ENCODE measurements around the gene SCRN3.

DNA sequence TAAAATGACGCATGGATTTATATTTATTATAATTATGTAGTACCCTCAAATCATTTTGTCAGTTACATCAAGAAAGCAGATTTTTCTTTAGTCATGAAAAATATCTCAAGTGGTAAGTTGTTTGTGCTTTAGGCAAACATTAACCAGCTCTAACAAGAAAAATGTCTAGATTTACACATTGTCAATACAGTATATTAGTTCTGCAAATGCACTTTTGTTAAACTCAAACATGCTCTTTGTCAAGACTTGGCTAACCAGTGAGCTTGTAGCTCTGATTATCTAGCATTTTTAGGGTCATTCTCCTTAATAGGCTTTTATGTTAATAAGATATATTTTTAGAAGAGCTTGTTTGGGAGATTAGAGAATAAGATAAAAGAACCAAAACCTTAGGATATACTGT, 32.7 kb downstream of the SCRN3 start:
- TF ChIP-seq, protein P1, sequence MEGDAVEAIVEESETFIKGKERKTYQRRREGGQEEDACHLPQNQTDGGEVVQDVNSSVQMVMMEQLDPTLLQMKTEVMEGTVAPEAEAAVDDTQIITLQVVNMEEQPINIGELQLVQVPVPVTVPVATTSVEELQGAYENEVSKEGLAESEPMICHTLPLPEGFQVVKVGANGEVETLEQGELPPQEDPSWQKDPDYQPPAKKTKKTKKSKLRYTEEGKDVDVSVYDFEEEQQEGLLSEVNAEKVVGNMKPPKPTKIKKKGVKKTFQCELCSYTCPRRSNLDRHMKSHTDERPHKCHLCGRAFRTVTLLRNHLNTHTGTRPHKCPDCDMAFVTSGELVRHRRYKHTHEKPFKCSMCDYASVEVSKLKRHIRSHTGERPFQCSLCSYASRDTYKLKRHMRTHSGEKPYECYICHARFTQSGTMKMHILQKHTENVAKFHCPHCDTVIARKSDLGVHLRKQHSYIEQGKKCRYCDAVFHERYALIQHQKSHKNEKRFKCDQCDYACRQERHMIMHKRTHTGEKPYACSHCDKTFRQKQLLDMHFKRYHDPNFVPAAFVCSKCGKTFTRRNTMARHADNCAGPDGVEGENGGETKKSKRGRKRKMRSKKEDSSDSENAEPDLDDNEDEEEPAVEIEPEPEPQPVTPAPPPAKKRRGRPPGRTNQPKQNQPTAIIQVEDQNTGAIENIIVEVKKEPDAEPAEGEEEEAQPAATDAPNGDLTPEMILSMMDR (optimal IDR thresholded peaks at IDR 0.05 in 1 of 3, IDR thresholded peaks at IDR 0.05 in 1 of 3, conservative IDR thresholded peaks at IDR 0.05 in 1 of 3; ENCODE audit: extremely low read depth in 1 of 3, insufficient read depth in 2 of 3, low read length in 3 of 3): no peak
- no peak for TF ChIP-seq EZH2 (IDR thresholded peaks at IDR 0.05; ENCODE audit: low read length)
